ENCODE results near the gene PLSCR4.

GRCh38 chr3:146280864-146281263 lies 30.0 kb upstream of the PLSCR4 start:
- TF ChIP-seq CTCF (IDR thresholded peaks at IDR 0.05), result no peak
- no peak for TF ChIP-seq POLR2A (IDR thresholded peaks at IDR 0.05)
- TF ChIP-seq EP300 (IDR thresholded peaks at IDR 0.05), result no peak
